NCI-H2196 treated with DMSO at 0.1 percent for 48 hours (cell line): Measurements from ENCODE around the gene ATF7IP.

ENCODE experiments used
- DNase-seq: peaks from one replicate; lab custom pipeline; 2025; ENCODE audit not compliant: unreplicated experiment; lab: John Stamatoyannopoulos, UW

Gene ATF7IP

DNA sequence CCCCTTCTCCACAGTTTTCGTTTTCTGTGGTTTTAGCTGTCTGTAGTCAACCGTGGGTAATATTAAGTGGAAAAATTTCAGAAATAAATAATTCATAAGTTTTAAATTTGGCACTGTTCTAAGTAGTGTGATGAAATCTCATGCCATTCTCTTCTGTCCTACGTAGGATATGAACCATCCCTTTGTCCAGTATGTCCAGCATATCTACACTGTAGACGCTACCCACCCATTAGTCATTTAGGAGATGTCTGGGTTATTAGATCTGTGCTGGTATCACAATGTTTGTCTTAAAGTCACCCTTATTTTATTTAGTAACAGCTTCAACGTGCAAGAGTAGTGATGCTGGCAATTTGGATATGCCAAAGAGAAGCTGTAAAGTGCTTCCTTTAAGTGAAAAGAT is 44.7 kb downstream of the ATF7IP start:
- no peak for DNase-seq

DNA sequence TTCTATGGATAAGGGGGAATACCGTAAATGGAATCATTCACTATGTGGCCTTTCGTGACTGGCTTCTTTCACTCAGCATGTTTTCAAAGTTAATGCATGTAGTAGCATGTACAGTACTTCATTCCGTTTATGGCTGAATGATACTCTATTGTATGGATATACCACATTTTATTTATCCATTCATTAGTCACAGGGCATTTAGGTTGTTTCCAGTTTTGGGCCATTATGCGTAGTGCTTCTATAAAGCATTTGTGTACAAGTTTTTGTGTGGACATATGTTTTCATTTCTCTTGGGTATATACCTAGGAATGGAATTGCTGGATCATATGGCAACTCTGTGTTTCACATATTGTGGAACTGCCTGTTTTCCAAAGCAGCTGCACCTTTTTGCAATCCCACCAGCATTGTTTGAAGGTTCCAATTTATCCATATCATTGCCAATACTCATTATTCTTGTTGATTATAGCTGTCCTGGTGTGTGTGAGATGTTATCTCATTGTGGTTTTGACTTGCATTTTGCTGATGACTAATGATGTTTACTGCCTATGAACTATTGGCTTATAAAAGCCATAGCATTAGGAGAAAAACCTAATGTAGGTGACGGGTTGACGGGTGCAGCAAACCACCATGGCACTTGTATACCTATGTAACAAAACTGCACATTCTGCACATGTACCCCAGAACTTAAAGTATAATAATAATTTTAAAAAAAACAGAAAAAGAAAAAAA is 45.5 kb downstream of the ATF7IP start:
- no peak for DNase-seq

DNA sequence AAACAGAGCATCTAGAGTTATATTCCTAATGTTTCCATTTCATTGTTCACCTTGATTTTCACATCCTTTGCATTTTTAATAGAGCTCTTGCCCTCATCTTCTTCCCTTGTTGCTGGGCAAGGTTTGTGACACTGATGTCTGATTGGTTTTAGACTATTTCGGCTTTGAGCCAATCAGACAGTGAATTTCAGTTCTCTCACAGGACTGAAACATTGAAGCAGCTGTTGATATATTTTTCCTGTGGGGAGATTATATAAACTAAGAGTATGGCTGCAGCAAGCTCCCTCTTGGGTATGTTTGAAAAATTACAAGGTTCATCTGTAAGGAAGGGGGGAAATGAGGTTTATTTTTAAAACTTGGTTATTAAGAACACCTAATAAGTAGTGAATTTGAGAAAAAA is 51.2 kb downstream of the ATF7IP start:
- no peak for DNase-seq

DNA sequence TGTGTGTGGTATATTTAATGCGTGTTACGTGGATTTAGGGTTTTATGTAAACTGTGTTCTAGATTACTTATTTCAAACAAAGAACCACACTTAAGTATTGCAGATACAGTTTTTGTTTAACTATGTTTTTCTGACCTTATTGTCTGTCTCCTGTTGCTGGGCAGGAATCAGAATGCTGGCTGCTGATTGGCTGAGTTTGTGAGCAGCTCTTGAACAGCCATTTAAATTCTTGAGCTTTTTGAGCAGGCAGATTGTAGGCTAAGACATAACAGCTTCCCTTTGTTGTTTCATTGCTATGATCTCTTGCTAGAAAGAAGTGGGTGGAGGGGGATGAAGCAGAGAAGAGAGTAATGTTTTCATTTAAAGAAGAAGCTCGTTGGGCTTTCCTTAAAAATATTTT is 52.2 kb downstream of the ATF7IP start:
- no peak for DNase-seq

DNA sequence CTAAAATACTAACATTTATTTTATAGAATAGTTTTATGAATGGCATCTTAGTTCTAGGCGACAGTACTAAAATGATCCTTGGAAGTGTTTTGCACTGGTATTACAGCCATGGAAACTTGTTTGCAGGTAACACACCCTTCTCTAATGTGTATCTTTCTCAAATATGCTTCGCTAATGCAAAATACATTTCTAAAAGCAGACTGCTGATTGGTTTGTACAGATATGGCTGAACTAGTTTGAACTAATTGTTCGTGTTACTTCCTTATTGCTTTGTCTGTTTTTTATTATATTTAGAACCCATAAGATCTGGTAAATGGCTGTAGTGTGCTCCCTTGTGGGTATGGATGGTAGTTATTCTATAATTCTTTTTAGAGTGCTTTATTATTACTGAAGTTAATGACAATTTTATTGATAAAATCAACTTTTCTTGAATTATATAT is 53.0 kb downstream of the ATF7IP start:
- no peak for DNase-seq

DNA sequence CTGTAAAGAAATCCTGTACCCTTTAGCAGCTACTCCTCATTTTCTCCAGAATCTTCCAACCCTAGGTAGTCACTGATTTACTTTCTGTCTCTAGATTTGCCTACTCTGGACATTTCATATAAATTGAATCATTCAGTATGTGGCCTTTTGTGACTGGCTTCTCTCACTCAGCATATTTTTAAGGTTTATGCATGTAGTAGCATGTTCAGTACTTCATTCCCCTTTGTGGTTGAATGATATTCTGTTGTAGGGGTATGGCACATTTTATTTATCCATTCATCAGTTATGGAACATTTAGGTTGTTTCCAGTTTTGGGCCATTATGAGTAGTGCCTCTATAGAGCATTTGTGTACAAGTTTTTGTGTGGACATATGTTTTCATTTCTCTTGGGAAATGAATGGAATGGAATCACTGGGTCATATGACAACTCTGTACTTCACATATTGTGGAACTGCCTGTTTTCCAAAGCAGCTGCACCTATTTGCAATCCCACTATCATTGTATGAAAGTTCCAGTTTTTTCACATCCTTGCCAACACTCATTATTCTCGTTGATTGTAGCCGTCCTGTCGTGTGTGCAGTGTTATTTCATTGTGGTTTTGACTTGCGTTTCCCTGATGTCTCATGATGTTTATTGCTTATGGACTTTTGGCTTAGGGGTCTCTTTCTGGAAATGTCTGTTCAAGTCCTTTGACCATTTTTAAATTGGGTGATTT is 57.2 kb downstream of the ATF7IP start:
- no peak for DNase-seq

DNA sequence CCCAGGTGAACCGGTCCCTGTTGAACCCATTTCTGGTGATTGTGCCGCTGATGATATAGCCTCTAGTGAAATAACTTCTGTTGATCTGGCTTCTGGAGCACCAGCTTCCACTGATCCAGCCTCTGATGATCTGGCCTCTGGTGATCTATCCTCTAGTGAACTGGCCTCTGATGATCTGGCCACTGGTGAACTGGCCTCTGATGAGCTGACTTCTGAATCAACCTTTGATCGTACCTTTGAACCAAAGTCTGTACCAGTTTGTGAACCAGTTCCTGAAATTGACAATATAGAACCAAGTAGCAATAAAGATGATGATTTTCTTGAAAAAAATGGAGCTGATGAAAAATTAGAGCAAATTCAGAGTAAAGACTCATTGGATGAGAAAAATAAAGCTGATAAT is 59.1 kb downstream of the ATF7IP start:
- DNase-seq, result no peak

DNA sequence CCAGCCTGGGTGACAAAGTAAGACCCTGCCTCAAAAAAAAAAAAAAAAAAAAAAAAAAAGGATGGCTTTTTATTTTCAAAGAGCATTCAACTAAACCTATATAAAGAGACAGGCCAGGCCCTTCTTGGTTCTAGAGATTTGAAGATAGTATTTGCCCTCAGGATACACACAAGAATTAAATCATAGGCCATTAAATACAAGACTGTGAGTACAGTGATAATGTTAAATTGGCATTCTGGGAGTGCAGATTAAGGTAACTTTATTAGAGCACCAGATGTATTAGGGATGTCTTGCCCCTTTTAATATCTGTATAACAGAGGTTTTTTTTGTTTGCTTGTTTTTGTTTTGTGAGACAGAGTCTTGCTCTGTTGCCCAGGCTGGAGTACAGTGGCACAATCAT is 61.3 kb downstream of the ATF7IP start:
- DNase-seq, result no peak

DNA sequence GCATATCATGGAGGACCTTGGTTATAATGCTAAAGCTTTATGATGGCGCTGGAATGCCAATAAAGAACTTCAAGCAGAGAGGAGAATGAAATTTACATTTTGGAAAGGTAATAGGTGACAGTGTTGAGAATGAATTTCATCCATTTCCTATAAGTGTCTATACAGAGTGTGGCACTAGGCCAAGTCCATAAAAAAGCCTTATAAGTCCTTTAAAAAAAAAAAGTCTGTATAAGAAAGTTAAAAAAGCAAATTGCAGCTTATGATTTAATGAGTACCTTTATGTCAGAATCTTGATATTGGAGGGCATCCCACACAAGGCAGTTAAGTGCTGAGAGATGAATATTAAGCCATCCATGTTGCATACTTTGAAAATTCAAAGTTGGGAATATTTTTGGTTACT is 62.4 kb downstream of the ATF7IP start:
- DNase-seq, result no peak

DNA sequence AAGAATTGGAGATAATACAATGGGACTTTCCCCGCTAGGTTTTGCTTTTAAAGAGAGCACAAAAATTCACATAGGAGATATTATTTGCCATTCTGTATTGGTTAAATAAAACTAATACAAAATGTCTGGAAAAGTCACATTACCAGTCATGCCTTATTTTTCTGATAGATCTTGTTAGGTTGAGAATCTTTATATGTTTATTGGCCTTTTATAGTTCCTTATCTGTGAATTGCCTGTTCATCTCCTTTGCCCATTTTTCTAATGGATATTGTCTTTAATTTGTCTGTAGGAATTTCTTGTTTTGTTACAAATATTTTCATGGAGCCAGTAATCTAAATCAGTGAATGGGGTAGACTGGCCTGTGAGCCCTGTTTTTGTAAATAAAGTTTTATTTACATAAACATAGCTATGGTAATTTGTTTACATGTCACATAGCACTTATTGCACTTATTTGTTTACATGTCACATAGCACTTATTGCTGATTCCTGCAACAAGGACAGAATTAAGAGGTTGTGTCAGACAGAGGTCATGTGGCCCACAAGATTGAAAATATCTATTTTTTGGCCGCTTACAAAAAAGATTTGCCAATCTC is 65.0 kb downstream of the ATF7IP start:
- DNase-seq, result no peak

DNA sequence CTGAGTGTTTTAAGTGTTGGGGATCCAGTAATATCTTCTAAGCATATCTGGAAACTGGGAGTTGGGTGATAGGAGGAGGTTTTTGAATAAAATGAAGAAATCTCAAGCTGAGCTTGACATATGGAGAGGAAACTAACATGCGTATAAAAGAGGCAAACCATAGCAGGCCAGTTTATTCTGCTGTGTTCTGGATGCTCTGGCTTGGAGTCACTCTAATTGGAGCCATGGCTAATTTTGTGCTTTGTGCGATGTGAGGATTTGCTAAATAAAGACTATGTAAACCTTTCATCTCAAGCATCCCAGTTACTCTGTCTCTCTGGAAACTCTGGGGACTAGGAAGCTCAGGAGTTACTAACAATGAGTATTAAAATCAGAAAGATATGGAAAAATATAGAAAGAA is 66.5 kb downstream of the ATF7IP start:
- no peak for DNase-seq

DNA sequence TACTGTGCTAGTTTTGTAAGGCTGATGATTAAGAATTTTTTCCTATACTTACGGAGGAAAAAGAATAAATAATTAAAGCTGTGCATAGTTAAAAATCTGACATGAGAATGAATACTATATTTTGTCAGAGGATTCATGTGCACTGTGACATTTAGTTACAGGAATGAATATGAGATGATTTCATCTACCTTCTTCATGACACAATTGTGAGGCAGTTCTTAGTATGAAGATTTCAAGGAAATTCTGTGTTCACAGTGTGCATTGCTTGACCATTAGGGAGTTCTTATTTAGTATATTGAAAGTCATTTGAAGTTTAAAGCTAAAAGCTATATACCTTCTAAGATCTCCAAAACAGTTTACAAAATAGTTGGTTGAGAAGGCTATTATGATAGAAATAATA is 70.1 kb downstream of the ATF7IP start:
- DNase-seq, result no peak

DNA sequence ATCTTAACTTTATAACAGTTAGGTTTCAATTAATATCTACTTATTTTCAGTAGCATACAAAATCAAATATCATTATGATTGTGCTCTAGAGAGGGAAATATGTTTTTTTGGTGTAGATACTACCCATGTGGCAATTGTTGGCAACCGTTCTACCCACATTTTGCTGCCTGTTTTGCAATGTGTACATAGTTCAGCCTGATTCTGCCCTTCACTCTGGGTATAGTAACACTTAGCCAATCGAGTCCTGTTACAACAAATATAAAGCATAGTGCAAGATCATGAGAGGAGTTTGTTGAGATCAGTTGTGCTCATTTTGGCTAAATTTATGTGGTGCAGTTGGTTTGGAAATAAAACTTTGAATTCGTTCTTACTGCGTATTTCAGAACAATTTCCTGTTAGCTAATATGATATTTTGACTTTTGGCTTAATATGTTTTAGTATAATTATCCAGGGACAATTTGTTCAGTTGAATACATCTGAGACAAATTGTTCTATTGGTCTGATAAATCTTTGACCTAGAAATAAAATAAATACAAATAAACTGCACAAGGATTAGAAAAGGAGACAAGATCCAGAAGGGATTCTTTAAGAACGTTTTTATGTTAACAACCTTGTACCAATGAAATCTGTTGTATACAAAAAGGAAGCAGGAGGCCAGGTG is 76.9 kb downstream of the ATF7IP start:
- no peak for DNase-seq

DNA sequence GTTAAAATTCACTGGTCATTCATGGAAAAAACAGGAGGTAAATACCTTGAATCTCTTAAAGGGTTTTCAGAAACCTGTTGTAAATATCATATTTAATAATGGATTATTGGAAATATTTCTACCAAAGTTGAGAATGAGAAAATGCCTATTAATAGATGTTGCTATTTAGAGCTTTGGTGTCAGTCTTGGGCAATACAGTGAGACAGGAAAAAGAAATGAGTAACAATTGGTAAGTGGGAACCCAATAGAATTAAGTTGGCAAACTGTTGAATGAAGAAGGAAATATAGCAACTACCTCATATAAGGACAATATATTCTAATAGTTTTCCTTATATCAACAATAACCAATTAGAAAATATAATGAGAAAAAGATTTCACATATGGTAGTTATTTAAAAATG is 78.0 kb downstream of the ATF7IP start:
- DNase-seq, result no peak

DNA sequence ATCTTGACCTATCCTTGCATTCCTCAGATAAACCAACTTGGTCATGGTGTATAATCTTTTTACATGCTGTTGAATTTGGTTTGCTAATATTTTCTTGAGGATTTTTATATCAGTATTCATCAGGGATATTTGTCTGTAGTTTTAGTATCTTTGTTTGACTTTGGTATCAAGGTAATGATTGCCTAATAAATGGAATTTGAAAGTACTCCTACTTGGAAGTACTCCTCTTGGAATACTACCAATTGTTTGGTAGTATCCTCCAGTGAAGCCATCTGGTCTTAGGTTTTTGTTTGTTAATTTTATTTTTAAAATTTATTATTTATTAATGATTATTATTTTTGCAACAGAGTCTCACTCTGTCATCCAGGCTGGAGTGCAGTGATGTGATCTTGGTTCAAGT is 85.0 kb downstream of the ATF7IP start:
- no peak for DNase-seq

DNA sequence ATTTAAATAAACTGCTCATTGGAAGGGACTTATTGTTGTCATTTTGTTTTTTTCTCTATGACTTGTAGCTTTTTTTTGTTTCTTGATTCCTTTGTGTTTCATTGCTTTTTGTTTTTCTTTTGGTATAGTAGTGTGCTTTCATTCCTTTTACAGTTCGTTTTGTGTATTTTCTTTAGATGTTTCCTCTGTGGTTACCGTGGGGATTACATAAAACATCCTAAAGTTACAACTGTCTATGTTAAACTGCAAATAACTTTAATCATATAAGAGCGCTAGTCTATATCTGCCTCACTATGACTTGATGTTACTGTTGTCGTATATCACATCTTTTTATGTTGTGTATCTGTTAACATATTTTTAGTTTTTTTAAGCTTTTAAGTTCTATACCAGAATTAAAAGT is 86.9 kb downstream of the ATF7IP start:
- DNase-seq, result no peak

DNA sequence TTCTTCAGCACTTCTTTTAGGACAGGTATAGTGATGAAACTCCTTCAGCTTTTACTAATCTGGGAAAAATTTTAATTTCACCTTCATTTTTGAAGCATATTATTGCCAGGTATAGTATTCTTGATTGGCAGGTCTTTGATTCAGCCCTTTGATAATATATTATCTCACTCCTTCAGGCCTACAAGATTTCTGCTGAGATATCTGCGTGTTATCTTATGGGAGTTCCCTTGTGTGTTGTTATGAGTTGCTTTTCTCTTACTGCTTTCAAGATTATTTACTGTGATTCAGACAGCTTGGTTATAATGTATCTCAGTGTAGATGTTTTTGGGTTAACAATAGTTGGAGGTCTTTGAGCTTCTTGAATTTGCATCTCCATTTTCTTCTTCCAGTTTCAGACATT is 87.4 kb downstream of the ATF7IP start:
- no peak for DNase-seq

DNA sequence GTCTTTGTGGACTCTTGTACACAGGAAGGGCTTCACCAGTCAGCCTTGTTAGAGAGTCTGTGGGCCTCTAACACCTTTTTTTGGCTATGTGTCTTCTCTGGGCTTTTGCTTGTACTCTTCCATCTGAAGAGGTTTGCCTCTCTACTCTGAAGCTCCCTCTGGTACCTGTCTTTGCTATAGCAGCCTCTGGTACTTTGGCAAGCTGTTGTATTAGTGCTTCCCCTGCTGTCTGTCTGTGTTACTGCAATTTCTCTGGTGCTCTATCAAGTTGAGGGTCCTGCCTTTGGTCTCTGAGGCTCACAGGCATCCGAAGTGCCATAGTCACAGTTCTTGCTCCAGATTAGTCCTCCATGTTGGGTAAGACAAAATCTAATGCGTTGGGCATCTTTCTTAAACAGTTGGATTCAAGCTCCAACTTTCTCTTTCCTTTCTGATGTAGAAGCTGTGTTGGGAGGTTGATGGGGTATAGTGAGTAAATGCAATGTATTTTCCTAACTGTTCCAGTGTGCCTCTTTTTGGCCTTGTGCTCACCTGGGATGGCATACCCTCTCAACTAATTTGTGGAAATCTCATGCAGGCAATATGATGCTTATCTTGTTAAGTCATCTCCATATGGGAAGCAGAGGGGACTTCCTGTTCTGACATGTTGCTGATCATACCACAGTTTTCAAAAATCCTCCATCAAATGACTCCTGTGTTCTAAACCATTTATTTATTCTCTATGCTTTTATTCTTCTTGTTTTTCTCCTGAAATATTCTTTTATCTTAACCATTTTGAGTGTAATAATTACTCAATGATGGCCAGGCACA is 88.8 kb downstream of the ATF7IP start:
- DNase-seq, result no peak

DNA sequence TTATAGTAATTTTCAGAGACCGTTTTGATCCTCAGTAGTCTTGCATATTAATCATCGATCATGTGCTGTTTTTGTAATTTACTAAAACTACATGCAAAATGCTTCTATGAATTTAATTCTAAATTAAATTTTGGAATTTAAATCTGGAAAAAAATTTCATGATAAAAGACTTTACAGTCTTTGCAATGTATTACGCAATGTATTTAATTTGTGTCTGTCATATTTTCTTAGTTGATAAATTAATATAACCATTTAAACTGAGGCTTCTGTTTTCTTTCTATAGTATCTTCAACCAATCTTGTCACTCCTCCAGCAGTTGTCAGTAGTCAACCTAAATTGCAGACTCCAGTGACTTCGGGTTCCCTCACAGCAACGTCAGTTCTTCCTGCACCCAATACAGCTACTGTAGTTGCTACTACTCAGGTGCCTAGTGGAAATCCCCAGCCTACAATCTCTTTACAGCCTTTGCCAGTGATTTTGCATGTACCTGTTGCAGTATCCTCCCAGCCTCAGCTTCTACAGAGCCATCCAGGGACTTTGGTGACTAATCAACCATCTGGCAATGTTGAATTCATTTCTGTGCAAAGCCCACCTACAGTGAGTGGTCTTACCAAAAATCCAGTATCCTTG is 94.8 kb downstream of the ATF7IP start:
- no peak for DNase-seq

DNA sequence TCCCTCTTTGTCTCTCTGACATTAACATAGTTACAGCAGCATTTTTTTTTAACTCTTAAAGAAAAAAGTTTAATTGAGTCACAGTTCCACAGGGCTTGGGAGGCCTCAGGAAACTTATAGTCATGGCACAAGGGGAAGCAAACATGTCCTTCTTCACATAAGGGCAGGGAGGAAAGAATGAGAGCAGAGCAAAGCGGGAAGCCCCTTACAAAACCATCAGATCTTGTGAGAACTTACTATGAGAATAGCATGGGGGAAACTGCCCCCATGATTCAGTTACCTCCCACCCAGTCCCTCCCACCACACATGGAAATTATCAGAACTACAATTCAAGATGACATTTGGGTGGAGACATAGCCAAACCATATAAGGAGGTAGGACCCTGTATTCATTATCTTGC is 106.0 kb downstream of the ATF7IP start:
- DNase-seq, result no peak
